ENCODE measurements around the gene PTAFR.

The PTAFR gene

GRCh38 chr1:28129150-28129549 is 47.3 kb downstream of the PTAFR start:
- POLR2A ChIA-PET = no interaction called here
- CTCF ChIA-PET = interaction anchor here (1.8 to 2.4 kb wide), 3 partner anchors 17 to 41 kb away, joined by 4 to 5 read pairs (median 5); partner anchors contain the start of gene EYA3
- no peak for DNase-seq (ENCODE audit: extremely low spot score)
- no peak for TF ChIP-seq CTCF (IDR thresholded peaks at IDR 0.05; ENCODE audit: control extremely low read depth, extremely low read depth, low read depth, missing control alignments)

- ChIA-PET CTCF (interaction anchor here (2.4 kb wide), 1 partner anchor 15 kb away, joined by 5 read pairs; no protein-coding TSS in a partner anchor), POLR2A (no interaction called here)
- DNase-seq (ENCODE audit: extremely low spot score) = peak; percentile 54
- no peak for TF ChIP-seq CTCF (IDR thresholded peaks at IDR 0.05; ENCODE audit: control extremely low read depth, extremely low read depth, low read depth, missing control alignments)
Observed at GRCh38 chr1:28127617-28128257, 48.8 kb downstream of the PTAFR start.

- CTCF ChIA-PET = interaction anchor here (1.1 to 1.9 kb wide), 2 partner anchors 14 to 35 kb away, joined by 3 to 5 read pairs; no protein-coding TSS in a partner anchor
- no peak for TF ChIP-seq CTCF (IDR thresholded peaks at IDR 0.05; ENCODE audit: control extremely low read depth, extremely low read depth, low read depth, missing control alignments)
- no peak for DNase-seq (ENCODE audit: extremely low spot score)
- POLR2A ChIA-PET = no interaction called here
Observed at GRCh38 chr1:28126783-28127490, 49.6 kb downstream of the PTAFR start.

- ChIA-PET POLR2A (no interaction called here), CTCF (interaction anchor here (1.1 to 1.9 kb wide), 2 partner anchors 14 to 34 kb away, joined by 3 to 5 read pairs; no protein-coding TSS in a partner anchor)
- TF ChIP-seq CTCF (IDR thresholded peaks at IDR 0.05; ENCODE audit: control extremely low read depth, extremely low read depth, low read depth, missing control alignments) = no peak
- no peak for DNase-seq (ENCODE audit: extremely low spot score)
Observed at GRCh38 chr1:28126212-28126611, 50.3 kb downstream of the PTAFR start.

- DNase-seq (ENCODE audit: extremely low spot score) = no peak
- POLR2A ChIA-PET = no interaction called here
- no peak for TF ChIP-seq CTCF (IDR thresholded peaks at IDR 0.05; ENCODE audit: control extremely low read depth, extremely low read depth, low read depth, missing control alignments)
- CTCF ChIA-PET = interaction anchor here (0.8 to 1.4 kb wide), 3 partner anchors 9 to 12 kb away, joined by 3 read pairs; no protein-coding TSS in a partner anchor
Observed at GRCh38 chr1:28123461-28123961, 53.0 kb downstream of the PTAFR start.

GRCh38 chr1:28122183-28122582 is 54.3 kb downstream of the PTAFR start:
- DNase-seq (ENCODE audit: extremely low spot score) = no peak
- ChIA-PET CTCF (interaction anchor here (1.2 to 1.4 kb wide), 2 partner anchors 8 to 10 kb away, joined by 3 read pairs; no protein-coding TSS in a partner anchor), POLR2A (no interaction called here)
- no peak for TF ChIP-seq CTCF (IDR thresholded peaks at IDR 0.05; ENCODE audit: control extremely low read depth, extremely low read depth, low read depth, missing control alignments)
